ENCODE data around the gene KPNA2.
"Not testable (repeated sequence)": the region's sequence is repeated elsewhere in the genome, so short reads cannot be mapped to it uniquely, and the experiment has no call there.

KPNA2 gene

GRCh38 chr17:68060336-68060735, 24.8 kb downstream of the KPNA2 start:
- Histone ChIP-seq H3K4me3 (ENCODE audit: low read depth, low read length, poor library complexity, severe bottlenecking) (no peak overlapping the region), H3K4me2 (ENCODE audit: low read length) (no peak overlapping the region), H3K4me1 (ENCODE audit: insufficient read depth, low read length, severe bottlenecking) (no peaks in the 10 kb centered on the region), H3K9me3 (ENCODE audit: low read length) (no peaks in the 10 kb centered on the region), H4K20me1 (ENCODE audit: insufficient read depth, low read length) (no peaks in the 10 kb centered on the region), H3K36me3 (ENCODE audit: insufficient read depth, low read length) (no peaks in the 10 kb centered on the region), H3K27ac (ENCODE audit: low read depth, low read length, poor library complexity, severe bottlenecking) (no peak overlapping the region), H2AFZ (ENCODE audit: low read length) (no peak overlapping the region), H3K27me3 (ENCODE audit: insufficient read depth, low read length) (no peaks in the 10 kb centered on the region), H3K9ac (ENCODE audit: low read length) (no peak overlapping the region), H3K79me2 (ENCODE audit: insufficient read depth, low read length) (no peaks in the 10 kb centered on the region), H3F3A (ENCODE audit: insufficient read depth, low read length) (no peaks in the 10 kb centered on the region), H3K9me2 (ENCODE audit: low read depth, low read length) (no peaks in the 10 kb centered on the region)
- TF ChIP-seq CTCF (IDR thresholded peaks at IDR 0.05; ENCODE audit: low read length) (no peak), EZH2 (IDR thresholded peaks at IDR 0.05; ENCODE audit: borderline replicate concordance, low read length) (no peak)

GRCh38 chr17:68061512-68062313, 26.2 kb downstream of the KPNA2 start:
- Histone ChIP-seq H3K79me2 (ENCODE audit: insufficient read depth, low read length) (no peaks in the 10 kb centered on the region), H3K9ac (ENCODE audit: low read length) (no peak overlapping the region), H3K4me3 (ENCODE audit: low read depth, low read length, poor library complexity, severe bottlenecking) (no peak overlapping the region), H3F3A (ENCODE audit: insufficient read depth, low read length) (no peaks in the 10 kb centered on the region), H3K4me1 (ENCODE audit: insufficient read depth, low read length, severe bottlenecking) (no peaks in the 10 kb centered on the region), H2AFZ (ENCODE audit: low read length) (no peak overlapping the region), H3K4me2 (ENCODE audit: low read length) (no peak overlapping the region), H4K20me1 (ENCODE audit: insufficient read depth, low read length) (no peaks in the 10 kb centered on the region), H3K36me3 (ENCODE audit: insufficient read depth, low read length) (no peaks in the 10 kb centered on the region), H3K27ac (ENCODE audit: low read depth, low read length, poor library complexity, severe bottlenecking) (no peak overlapping the region), H3K27me3 (ENCODE audit: insufficient read depth, low read length) (no peaks in the 10 kb centered on the region), H3K9me3 (ENCODE audit: low read length) (no peaks in the 10 kb centered on the region), H3K9me2 (ENCODE audit: low read depth, low read length) (no peaks in the 10 kb centered on the region)
- TF ChIP-seq CTCF (IDR thresholded peaks at IDR 0.05; ENCODE audit: low read length) (no peak), EZH2 (IDR thresholded peaks at IDR 0.05; ENCODE audit: borderline replicate concordance, low read length) (no peak)

- not testable (repeated sequence) for H3K9ac ChIP-seq (ENCODE audit: low read length); H3K9me3 ChIP-seq (ENCODE audit: low read length); H4K20me1 ChIP-seq (ENCODE audit: insufficient read depth, low read length)
These were observed 29.8 kb downstream of the KPNA2 start for GRCh38 chr17:68065366-68065765.

GRCh38 chr17:68068512-68068911, 33.0 kb downstream of the KPNA2 start:
- not testable (repeated sequence) for H4K20me1 ChIP-seq (ENCODE audit: insufficient read depth, low read length); H3K4me3 ChIP-seq (ENCODE audit: low read depth, low read length, poor library complexity, severe bottlenecking); H3K4me2 ChIP-seq (ENCODE audit: low read length); H3K36me3 ChIP-seq (ENCODE audit: insufficient read depth, low read length); H3K9me2 ChIP-seq (ENCODE audit: low read depth, low read length); H3K9ac ChIP-seq (ENCODE audit: low read length); H3K4me1 ChIP-seq (ENCODE audit: insufficient read depth, low read length, severe bottlenecking); H3K27me3 ChIP-seq (ENCODE audit: insufficient read depth, low read length); H3K79me2 ChIP-seq (ENCODE audit: insufficient read depth, low read length); H3F3A ChIP-seq (ENCODE audit: insufficient read depth, low read length); H3K9me3 ChIP-seq (ENCODE audit: low read length); H3K27ac ChIP-seq (ENCODE audit: low read depth, low read length, poor library complexity, severe bottlenecking); H2AFZ ChIP-seq (ENCODE audit: low read length)

More at GRCh38 chr17:68065366-68065765, 29.8 kb downstream of the KPNA2 start:
- not testable (repeated sequence) for H3K79me2 ChIP-seq (ENCODE audit: insufficient read depth, low read length); H3K4me2 ChIP-seq (ENCODE audit: low read length); H3K4me1 ChIP-seq (ENCODE audit: insufficient read depth, low read length, severe bottlenecking); H3K9me2 ChIP-seq (ENCODE audit: low read depth, low read length); H3K27me3 ChIP-seq (ENCODE audit: insufficient read depth, low read length); H3K27ac ChIP-seq (ENCODE audit: low read depth, low read length, poor library complexity, severe bottlenecking); H2AFZ ChIP-seq (ENCODE audit: low read length); H3F3A ChIP-seq (ENCODE audit: insufficient read depth, low read length); H3K4me3 ChIP-seq (ENCODE audit: low read depth, low read length, poor library complexity, severe bottlenecking); H3K36me3 ChIP-seq (ENCODE audit: insufficient read depth, low read length)

- not testable (repeated sequence) for H3K36me3 ChIP-seq (ENCODE audit: insufficient read depth, low read length); H3K4me2 ChIP-seq (ENCODE audit: low read length); H3K4me1 ChIP-seq (ENCODE audit: insufficient read depth, low read length, severe bottlenecking); H2AFZ ChIP-seq (ENCODE audit: low read length); H3F3A ChIP-seq (ENCODE audit: insufficient read depth, low read length); H3K27ac ChIP-seq (ENCODE audit: low read depth, low read length, poor library complexity, severe bottlenecking); H3K9me2 ChIP-seq (ENCODE audit: low read depth, low read length); H3K4me3 ChIP-seq (ENCODE audit: low read depth, low read length, poor library complexity, severe bottlenecking); H3K27me3 ChIP-seq (ENCODE audit: insufficient read depth, low read length); H3K9me3 ChIP-seq (ENCODE audit: low read length); H3K79me2 ChIP-seq (ENCODE audit: insufficient read depth, low read length); H4K20me1 ChIP-seq (ENCODE audit: insufficient read depth, low read length); H3K9ac ChIP-seq (ENCODE audit: low read length)
These were observed 35.3 kb downstream of the KPNA2 start for GRCh38 chr17:68070582-68071444.
